DMS53 (cell line): Measurements from ENCODE around the gene SPATA46.
"Not testable (repeated sequence)": the region's sequence is repeated elsewhere in the genome, so short reads cannot be mapped to it uniquely, and the experiment has no call there.

ENCODE experiments used
- DNase-seq: peaks from one replicate; lab custom pipeline; 2025; lab: John Stamatoyannopoulos, UW

Gene SPATA46

GRCh38 chr1:162357681-162358266 lies 18.9 kb downstream of the SPATA46 start:
- peak; percentile 77 for DNase-seq

GRCh38 chr1:162353702-162354101 lies 23.0 kb downstream of the SPATA46 start:
- DNase-seq, result no peak

- DNase-seq, result no peak
These were observed 23.6 kb downstream of the SPATA46 start for GRCh38 chr1:162353078-162353477.

GRCh38 chr1:162351874-162352273 lies 24.8 kb downstream of the SPATA46 start:
- not testable (repeated sequence) for DNase-seq

- no peak for DNase-seq
These were observed 25.3 kb downstream of the SPATA46 start for GRCh38 chr1:162351246-162351842.

- DNase-seq, result peak; percentile 81
These were observed 26.9 kb downstream of the SPATA46 start for GRCh38 chr1:162349635-162350330.

- peak; percentile 28 for DNase-seq
These were observed 29.4 kb downstream of the SPATA46 start for GRCh38 chr1:162347281-162347680.

GRCh38 chr1:162343470-162343869 lies 33.2 kb downstream of the SPATA46 start:
- DNase-seq, result no peak

- no peak for DNase-seq
These were observed 34.1 kb downstream of the SPATA46 start for GRCh38 chr1:162342452-162342983.

- DNase-seq, result no peak
These were observed 39.9 kb downstream of the SPATA46 start for GRCh38 chr1:162336621-162337285.

- no peak for DNase-seq
These were observed 41.5 kb downstream of the SPATA46 start for GRCh38 chr1:162335126-162335525.

- no peak for DNase-seq
These were observed 42.7 kb downstream of the SPATA46 start for GRCh38 chr1:162333991-162334390.

- no peak for DNase-seq
These were observed 46.8 kb downstream of the SPATA46 start for GRCh38 chr1:162329826-162330225.

GRCh38 chr1:162328512-162328911 lies 48.1 kb downstream of the SPATA46 start:
- DNase-seq, result no peak

- no peak for DNase-seq
These were observed 48.9 kb downstream of the SPATA46 start for GRCh38 chr1:162327788-162328165.

- DNase-seq, result no peak
These were observed 49.4 kb downstream of the SPATA46 start for GRCh38 chr1:162327144-162327787.

- no peak for DNase-seq
These were observed 50.1 kb downstream of the SPATA46 start for GRCh38 chr1:162326559-162326958.

- no peak for DNase-seq
These were observed 52.3 kb downstream of the SPATA46 start for GRCh38 chr1:162324396-162324795.
